Thoracic aorta (tissue), 2 donors: ENCODE results near the gene TLN1. TPM values are rescaled to one million over a fixed set of nuclear protein-coding genes. Genes with fewer than 3 reads are reported as not detected.

Source experiments
- ATAC-seq: fragments of 150-250 bp; one replicate; pipeline ENCODE4 v1.8.0; 2017; ENCODE audit warnings: low read depth; ENCODE audit not compliant: insufficient number of reproducible peaks, low FRiP score
- DNase-seq: peaks from one replicate; pipeline ENCODE4 v3.0.0-alpha.2; 2020; ENCODE audit warnings: low spot score
- H3K27ac ChIP-seq, 2 donors: fragments of 200-600 bp; sonication (generic); 1 replicate in 1 of 2; 2 replicates in 1 of 2; pipeline ENCODE4 v1.5.1; 2016; ENCODE audit warnings: mild to moderate bottlenecking in 2 of 2, moderate library complexity in 2 of 2
- H3K27me3 ChIP-seq: fragments of 200-600 bp; sonication (generic); replicated peaks from 2 replicates; pipeline ENCODE4 v1.6.0; 2016; ENCODE audit warnings: mild to moderate bottlenecking; ENCODE audit not compliant: insufficient read depth
- H3K36me3 ChIP-seq: fragments of 200-600 bp; sonication (generic); one replicate; pipeline ENCODE4 v1.5.1; 2016
- H3K4me1 ChIP-seq, 2 donors: fragments of 200-600 bp; sonication (generic); 1 replicate in 1 of 2; 2 replicates in 1 of 2; pipeline versions ENCODE4 v1.5.1 to v1.6.0; 2016; ENCODE audit warnings: low read depth in 2 of 2, mild to moderate bottlenecking in 1 of 2; ENCODE audit not compliant: control insufficient read depth in 1 of 2
- H3K4me3 ChIP-seq: fragments of 200-600 bp; sonication (generic); 2 replicates; pipeline ENCODE4 v1.5.1; 2016; ENCODE audit warnings: mild to moderate bottlenecking
- H3K9me3 ChIP-seq: fragments of 200-600 bp; sonication (generic); 2 replicates; pipeline ENCODE4 v1.5.1; 2016
- total RNA-seq, 2 donors: library from RNA; depleted of rRNA; stranded (reverse); fragments of >200 nt; gene quantifications; one replicate each; pipeline versions ENCODE4 v1.1.0 to v1.2.3, GENCODE V29; 2016
- TF ChIP-seq, protein P1 (sequence below): fragments of 200-600 bp; sonication (generic); IDR thresholded peaks from one replicate; pipeline ENCODE4 v1.5.1; 2019; ENCODE audit warnings: antibody characterized with exemption

TLN1 gene
- total RNA-seq, 2 donors from 2014 or later = 889 to 1,019 TPM

DNA sequence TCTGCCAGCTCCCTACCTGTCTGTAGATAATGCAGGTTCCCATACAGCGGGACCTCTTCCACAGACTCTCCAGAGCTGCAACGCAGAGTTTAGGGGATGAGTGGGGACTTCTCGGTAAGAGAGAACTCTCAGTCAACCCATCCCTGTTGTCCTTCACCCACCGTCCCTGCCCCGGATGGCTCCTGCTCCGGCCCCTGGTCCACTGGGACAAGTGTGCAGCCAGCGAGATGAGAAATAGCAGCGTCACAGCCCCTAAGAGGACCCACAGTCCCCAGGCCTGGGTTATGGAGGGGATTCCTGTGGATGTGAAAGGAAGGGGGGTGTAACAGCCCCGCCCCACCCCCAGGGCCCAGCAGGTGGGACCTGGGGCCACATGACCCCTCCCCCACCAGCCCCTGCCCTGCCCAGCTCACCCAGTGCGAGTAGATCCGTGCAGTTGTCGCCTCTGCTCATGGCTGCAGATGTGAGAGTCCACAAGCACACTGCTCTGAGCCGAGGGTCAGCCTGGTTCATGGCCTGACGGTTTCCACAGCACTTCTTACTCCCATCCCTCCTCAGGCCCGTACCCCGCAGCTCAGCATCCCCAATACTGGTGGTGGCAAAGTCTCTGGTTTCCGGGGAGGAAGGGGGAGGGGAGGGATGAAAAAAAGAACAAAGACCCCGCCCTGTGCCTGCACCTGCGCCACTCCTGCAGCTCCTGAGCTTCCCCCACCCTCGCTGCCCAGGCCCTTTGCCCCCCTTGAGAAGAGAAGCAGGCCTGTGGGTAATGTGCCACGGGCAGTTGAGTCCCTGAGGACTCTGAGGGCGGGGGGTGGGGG, 81.4 kb downstream of the TLN1 start, which contains the start of gene SIT1:
Gene SIT1, minus strand, starts transcription at position 591 of the 818 bp plus-strand sequence. Its CDS starts 78 bp downstream, at position 513.
- H3K27me3 ChIP-seq = no peaks in the 10 kb centered on the region
- H3K9me3 ChIP-seq = no peaks in the 10 kb centered on the region
- peak within 1 kb of the TSS; percentile 56 for H3K4me3 ChIP-seq
- ATAC-seq (no peak), DNase-seq (no peak)
- TF ChIP-seq, protein P1, sequence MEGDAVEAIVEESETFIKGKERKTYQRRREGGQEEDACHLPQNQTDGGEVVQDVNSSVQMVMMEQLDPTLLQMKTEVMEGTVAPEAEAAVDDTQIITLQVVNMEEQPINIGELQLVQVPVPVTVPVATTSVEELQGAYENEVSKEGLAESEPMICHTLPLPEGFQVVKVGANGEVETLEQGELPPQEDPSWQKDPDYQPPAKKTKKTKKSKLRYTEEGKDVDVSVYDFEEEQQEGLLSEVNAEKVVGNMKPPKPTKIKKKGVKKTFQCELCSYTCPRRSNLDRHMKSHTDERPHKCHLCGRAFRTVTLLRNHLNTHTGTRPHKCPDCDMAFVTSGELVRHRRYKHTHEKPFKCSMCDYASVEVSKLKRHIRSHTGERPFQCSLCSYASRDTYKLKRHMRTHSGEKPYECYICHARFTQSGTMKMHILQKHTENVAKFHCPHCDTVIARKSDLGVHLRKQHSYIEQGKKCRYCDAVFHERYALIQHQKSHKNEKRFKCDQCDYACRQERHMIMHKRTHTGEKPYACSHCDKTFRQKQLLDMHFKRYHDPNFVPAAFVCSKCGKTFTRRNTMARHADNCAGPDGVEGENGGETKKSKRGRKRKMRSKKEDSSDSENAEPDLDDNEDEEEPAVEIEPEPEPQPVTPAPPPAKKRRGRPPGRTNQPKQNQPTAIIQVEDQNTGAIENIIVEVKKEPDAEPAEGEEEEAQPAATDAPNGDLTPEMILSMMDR = no peak
- H3K27ac ChIP-seq = peak within 1 kb of the TSS; percentile 89 to 96
- H3K36me3 ChIP-seq = no peaks in the 10 kb centered on the region
- peaks cover 24 to 63% of the 10 kb centered on the region in 2 donors for H3K4me1 ChIP-seq

- no peaks in the 10 kb centered on the region for H3K9me3 ChIP-seq
- peaks cover 24 to 68% of the 10 kb centered on the region in 2 donors for H3K4me1 ChIP-seq
- peak; percentile 46 for DNase-seq
- ATAC-seq = no peak
- H3K27me3 ChIP-seq = no peaks in the 10 kb centered on the region
- TF ChIP-seq, protein P1 = no peak
- H3K27ac ChIP-seq = peak overlapping the region; percentile 89 to 96
- peak overlapping the region; percentile 56 for H3K4me3 ChIP-seq
- H3K36me3 ChIP-seq = no peaks in the 10 kb centered on the region
Measured at GRCh38 chr9:35649431-35650340, 82.3 kb downstream of the TLN1 start.

Other genes starting within 250 kb of the TLN1 start
- gene RUSC2, start 242.1 kb downstream of the TLN1 start, total RNA-seq = 100 to 1,000 TPM in 1 of 2 donors, 10 to 100 TPM in 1; 89.8 to 124 TPM
- gene TESK1, start 126.9 kb downstream of the TLN1 start, total RNA-seq = 10 to 100 TPM; 64.5 to 69.9 TPM
- 1 to 10 TPM; 2.2 to 9.9 TPM for gene CD72, start 113.8 kb downstream of the TLN1 start, total RNA-seq
- gene SIT1, start 81.3 kb downstream of the TLN1 start, total RNA-seq = under 1 TPM in 1 of 2 donors, not detected in 1; 0.68 TPM
- gene RMRP, start 74.2 kb downstream of the TLN1 start, total RNA-seq = 1,000 to 10,000 TPM; 1,550 to 5,543 TPM
- gene CCDC107, start 73.9 kb downstream of the TLN1 start, total RNA-seq = 10 to 100 TPM; 75.2 to 92.2 TPM
- 1 to 10 TPM in 1 of 2 donors, under 1 TPM in 1; 0.54 to 1.2 TPM for gene ARHGEF39, start 67.0 kb downstream of the TLN1 start, total RNA-seq
- 10 to 100 TPM in 1 of 2 donors, not detected in 1; 10.7 TPM for gene CA9, start 58.3 kb downstream of the TLN1 start, total RNA-seq
- gene TPM2, start 42.3 kb downstream of the TLN1 start, total RNA-seq = 1,000 to 10,000 TPM; 4,158 to 5,700 TPM
- gene CREB3, start 471 bp upstream of the TLN1 start, total RNA-seq = 10 to 100 TPM; 46.0 to 62.4 TPM
- gene GBA2, start 17.0 kb upstream of the TLN1 start, total RNA-seq = 100 to 1,000 TPM in 1 of 2 donors, 10 to 100 TPM in 1; 75.8 to 115 TPM
- gene RGP1, start 17.1 kb upstream of the TLN1 start, total RNA-seq = 10 to 100 TPM; 23.0 to 24.5 TPM
- not detected for gene MSMP, start 22.1 kb upstream of the TLN1 start, total RNA-seq
- 10 to 100 TPM; 30.8 to 38.2 TPM for gene NPR2, start 59.4 kb upstream of the TLN1 start, total RNA-seq
- gene SPAG8, start 80.1 kb upstream of the TLN1 start, total RNA-seq = 1 to 10 TPM in 1 of 2 donors, under 1 TPM in 1; 0.21 to 5.7 TPM
- gene HINT2, start 82.8 kb upstream of the TLN1 start, total RNA-seq = 10 to 100 TPM; 18.4 to 45.4 TPM
- not detected for gene FAM221B, start 96.5 kb upstream of the TLN1 start, total RNA-seq
- 10 to 100 TPM; 14.6 to 24.2 TPM for gene TMEM8B, start 97.0 kb upstream of the TLN1 start, total RNA-seq
- gene OR13J1, start 138.2 kb upstream of the TLN1 start, total RNA-seq = not detected
- gene HRCT1, start 174.0 kb upstream of the TLN1 start, total RNA-seq = 10 to 100 TPM; 20.4 to 23.6 TPM
- 1 to 10 TPM; 3.2 to 4.9 TPM for gene SPAAR, start 177.3 kb upstream of the TLN1 start, total RNA-seq
- not detected for gene OR2S2, start 226.0 kb upstream of the TLN1 start, total RNA-seq